HEK293T (cell line): ENCODE measurements around the gene ZNF8.

Experiments
- ARNT ChIP-seq: fragments of 450-650 bp; IDR thresholded peaks from 2 replicates; pipeline ENCODE4 v1.6.1; 2017; ENCODE audit warnings: mild to moderate bottlenecking
- BHLHE40 ChIP-seq: fragments of 450-650 bp; IDR thresholded peaks from 2 replicates; pipeline ENCODE4 v1.6.1; 2016; ENCODE audit warnings: mild to moderate bottlenecking, moderate library complexity, borderline replicate concordance
- ELF4 ChIP-seq: fragments of 450-650 bp; IDR thresholded peaks from 2 replicates; pipeline ENCODE4 v1.6.1; 2017; ENCODE audit warnings: antibody characterized with exemption
- FOXA1 ChIP-seq: fragments of 450-650 bp; IDR thresholded peaks from 2 replicates; pipeline ENCODE4 v1.6.1; 2016; ENCODE audit warnings: mild to moderate bottlenecking
- FOXK2 ChIP-seq: fragments of 450-650 bp; IDR thresholded peaks from 2 replicates; pipeline ENCODE4 v1.6.1; 2016; ENCODE audit warnings: mild to moderate bottlenecking
- FOXM1 ChIP-seq: fragments of 450-650 bp; IDR thresholded peaks from 2 replicates; pipeline ENCODE4 v1.6.1; 2017; ENCODE audit warnings: mild to moderate bottlenecking, borderline replicate concordance
- HDGF ChIP-seq: fragments of 450-650 bp; IDR thresholded peaks from 2 replicates; pipeline ENCODE4 v1.6.1; 2017; ENCODE audit warnings: antibody characterized with exemption, borderline replicate concordance
- LEF1 ChIP-seq: fragments of 450-650 bp; IDR thresholded peaks from 2 replicates; pipeline ENCODE4 v1.6.1; 2017; ENCODE audit warnings: mild to moderate bottlenecking, borderline replicate concordance
- NFRKB ChIP-seq: fragments of 450-650 bp; IDR thresholded peaks from 2 replicates; pipeline ENCODE4 v1.6.1; 2016; ENCODE audit warnings: mild to moderate bottlenecking, moderate library complexity
- PKNOX1 ChIP-seq: fragments of 450-650 bp; IDR thresholded peaks from 2 replicates; pipeline ENCODE4 v1.6.1; 2016
- SP1 ChIP-seq: fragments of 450-650 bp; IDR thresholded peaks from 2 replicates; pipeline ENCODE4 v1.6.1; 2017
- SUZ12 ChIP-seq: fragments of 450-650 bp; IDR thresholded peaks from 2 replicates; pipeline ENCODE4 v1.6.1; 2016; ENCODE audit warnings: mild to moderate bottlenecking
- ZNF384 ChIP-seq: fragments of 450-650 bp; IDR thresholded peaks from 2 replicates; pipeline ENCODE4 v1.6.1; 2016

DNA sequence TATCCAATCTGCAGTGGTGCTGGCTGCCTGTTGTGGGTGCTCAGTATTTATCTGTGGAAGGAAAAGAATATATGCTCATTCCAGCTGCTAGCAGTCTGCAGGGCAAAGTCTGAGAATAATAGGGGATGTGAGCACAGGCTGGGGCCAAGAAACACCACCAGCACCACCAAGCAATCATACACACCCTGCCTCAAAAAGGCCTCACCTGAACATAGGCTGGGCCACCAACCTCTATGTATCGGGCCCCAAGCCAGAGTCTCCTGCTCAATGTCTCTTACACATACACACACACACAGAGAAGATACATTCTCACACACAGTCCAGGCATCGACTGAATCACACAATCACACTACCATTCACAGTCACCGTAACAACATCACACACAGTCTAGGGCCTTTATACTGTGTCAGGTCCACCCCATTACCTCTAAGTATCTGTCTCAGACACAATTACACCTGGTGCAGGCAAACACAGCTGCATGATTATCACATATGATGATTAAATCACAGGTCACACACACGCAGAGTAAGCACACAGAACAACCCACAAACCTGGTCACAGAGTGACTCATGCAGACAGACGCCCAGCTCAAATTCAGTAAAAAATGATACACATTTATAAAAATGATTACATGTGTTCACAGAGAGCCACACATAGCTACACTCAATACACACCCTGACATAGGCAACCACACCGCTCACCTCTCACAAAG, 46.7 kb downstream of the ZNF8 start:
- TF ChIP-seq SP1 (no peak), SUZ12 (no peak), PKNOX1 (no peak), HDGF (no peak), BHLHE40 (no peak), FOXA1 (no peak), FOXK2 (no peak), ARNT (no peak), ELF4 (no peak), FOXM1 (no peak), NFRKB (no peak), ZNF384 (no peak), LEF1 (no peak)
